Astrocyte of the spinal cord (primary cell): ENCODE results near the gene MXRA8.

Experiments used
- DNase-seq: peaks from one replicate; pipeline ENCODE4 v3.0.0; 2011; ENCODE audit warnings: low read depth, low spot score
- H3K4me3 ChIP-seq: 2 replicates; pipeline ENCODE4 v1.5.1; 2011; ENCODE audit warnings: low read depth, mild to moderate bottlenecking, low read length, moderate library complexity
- CTCF ChIP-seq: IDR thresholded peaks from 2 replicates; pipeline ENCODE4 v1.5.1; 2012; ENCODE audit warnings: low read depth, mild to moderate bottlenecking, low read length, inconsistent platforms
- in situ Hi-C: cut with HindIII; loops from 2 replicates; pipeline ENCODE4 v1.10.0; 2017; ENCODE audit warnings: low sequenced_read_pairs

Gene MXRA8

GRCh38 chr1:1353389-1354151, 4.8 kb downstream of the MXRA8 start:
- no peak for TF ChIP-seq CTCF
- in situ Hi-C loops: no loop called here
- H3K4me3 ChIP-seq: no peak overlapping the region
- DNase-seq: no peak

DNA sequence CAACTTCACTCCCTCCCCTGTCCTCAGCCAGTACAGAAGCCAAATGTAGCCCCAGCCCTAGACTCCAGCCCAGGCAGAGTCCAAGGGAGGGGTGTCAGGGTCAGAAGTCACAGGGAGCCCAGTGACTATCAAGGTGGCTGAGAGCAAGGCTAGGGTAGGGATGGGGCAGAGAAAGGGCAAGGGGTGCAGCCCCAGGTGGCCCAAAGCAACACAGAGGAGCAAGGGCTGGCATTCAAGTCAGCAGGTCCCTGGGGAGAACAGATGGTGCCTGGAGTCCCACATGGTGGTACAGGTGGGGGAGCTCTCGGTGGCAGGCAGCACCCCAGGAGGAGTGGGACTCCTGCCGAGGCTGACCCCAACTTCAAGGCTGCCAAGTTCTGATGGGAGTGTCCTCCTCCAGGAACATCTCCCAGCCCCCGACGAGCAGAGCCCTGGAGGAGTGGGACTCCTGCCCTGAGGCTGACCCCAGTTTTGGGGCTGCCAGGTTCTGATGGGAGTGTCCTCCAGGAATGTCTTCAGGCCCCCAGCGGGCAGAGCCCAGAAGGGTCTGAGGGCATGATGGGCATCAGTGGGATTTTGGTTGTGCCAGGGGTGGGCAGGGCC, 5.5 kb downstream of the MXRA8 start:
- TF ChIP-seq CTCF: no peak
- in situ Hi-C loops: no loop called here
- no peak overlapping the region for H3K4me3 ChIP-seq
- DNase-seq: no peak

DNA sequence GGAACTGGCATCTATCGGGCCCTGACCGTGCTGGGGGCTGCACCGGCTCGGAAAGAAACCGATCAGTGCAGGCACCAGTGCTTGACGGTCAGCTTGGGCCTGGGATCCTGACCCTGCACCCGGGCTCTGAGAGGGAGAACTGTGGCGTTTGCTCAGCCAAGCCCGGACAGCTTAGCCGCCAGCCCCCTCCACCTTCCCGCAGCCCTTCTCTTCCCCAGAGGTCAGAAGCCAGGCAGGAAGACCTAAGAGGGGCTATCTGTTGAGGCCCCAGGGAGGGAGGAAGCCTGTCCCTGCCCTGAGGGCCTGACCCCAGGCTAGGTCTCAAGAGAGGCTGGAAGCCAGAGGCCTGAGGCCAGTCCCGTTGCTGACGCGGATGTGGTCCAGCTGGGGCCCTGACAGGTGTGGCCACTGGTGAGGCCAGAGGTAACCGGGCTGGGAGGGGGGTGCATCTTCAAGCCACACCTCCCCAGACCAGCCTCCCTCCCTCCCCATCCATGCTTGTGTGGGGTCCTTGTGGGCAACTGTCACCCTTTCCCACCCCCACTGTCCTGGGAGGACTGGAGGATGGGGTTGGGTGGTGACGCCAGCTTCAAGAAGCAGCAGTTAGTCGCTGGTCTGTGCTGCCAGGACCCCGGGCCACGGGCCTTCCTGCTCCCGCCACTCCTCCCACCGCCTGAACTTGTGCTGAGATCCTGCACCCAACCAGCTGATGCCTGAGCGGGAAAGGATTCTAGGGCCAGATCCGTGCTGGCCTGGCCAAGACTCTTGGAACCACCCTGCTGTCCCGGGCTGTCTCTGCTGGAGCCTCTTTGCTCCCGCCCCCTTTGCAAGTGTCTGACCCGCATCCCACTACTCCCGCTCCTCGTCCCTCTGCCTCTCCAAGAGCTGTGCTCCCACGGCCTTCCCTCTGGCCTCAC, 6.6 kb downstream of the MXRA8 start:
- no peak for DNase-seq
- TF ChIP-seq CTCF: no peak
- H3K4me3 ChIP-seq: no peak overlapping the region
- in situ Hi-C loops: no loop called here

- peak; percentile 66 for TF ChIP-seq CTCF
- peak; percentile 61 for DNase-seq
- in situ Hi-C loops: no loop called here
- peak within 1 kb of the TSS; percentile 71 for H3K4me3 ChIP-seq
Measured at GRCh38 chr1:1349256-1350012, 8.9 kb downstream of the MXRA8 start, which contains the start of gene DVL1. TSS of gene DVL1 (minus strand) at chr1:1349418. CDS start at chr1:1349065, 353 bp downstream.

DNA sequence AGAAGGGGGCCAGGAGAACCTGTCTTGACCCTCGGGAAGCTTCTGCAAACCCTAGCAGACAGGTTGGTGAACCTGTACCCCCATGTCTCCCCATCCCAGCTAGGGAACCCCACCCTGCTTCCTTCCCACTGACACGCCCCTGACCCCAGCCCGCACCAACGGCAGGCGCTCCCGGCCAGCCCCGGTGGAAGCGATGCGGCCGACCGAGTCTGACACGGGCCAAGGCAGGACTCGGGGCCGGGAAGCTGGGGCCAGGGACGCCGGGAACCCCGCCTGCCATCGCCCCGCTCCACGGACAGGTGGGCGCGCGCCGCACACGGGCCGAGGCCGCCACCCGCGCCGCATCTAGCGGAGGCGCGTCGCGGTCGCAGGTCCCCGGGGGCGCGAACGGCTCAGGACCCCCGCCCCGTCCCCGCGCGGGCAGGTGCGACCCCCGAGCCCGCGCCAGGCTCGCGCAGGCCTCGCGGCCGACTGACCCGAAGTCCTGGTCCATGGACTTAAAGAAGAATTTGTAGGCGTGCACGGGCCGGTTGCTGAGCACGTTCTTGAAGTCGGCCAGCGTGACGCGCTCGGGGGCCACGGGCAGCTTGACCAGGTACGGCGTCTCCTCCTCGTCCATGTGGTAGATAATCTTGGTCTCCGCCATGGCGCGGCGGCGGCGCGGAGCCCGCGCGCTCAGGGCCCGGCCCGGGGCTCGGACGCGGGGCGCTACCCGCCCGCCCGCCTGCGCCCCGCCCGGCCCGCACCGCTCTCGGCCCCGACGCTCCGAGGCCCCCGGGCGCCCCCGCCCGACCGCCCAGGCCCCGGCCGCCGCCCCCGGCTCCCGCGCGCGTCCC, 9.7 kb downstream of the MXRA8 start:
- no peak for TF ChIP-seq CTCF
- in situ Hi-C loops: no loop called here
- H3K4me3 ChIP-seq: peak overlapping the region; percentile 71
- peak; percentile 52 for DNase-seq
